Karpas-422 (cell line): ENCODE measurements around the gene HNRNPA1. TPM values are rescaled to one million over a fixed set of nuclear protein-coding genes. Genes with fewer than 3 reads are reported as not detected.
"Not testable (repeated sequence)": the region's sequence is repeated elsewhere in the genome, so short reads cannot be mapped to it uniquely, and the experiment has no call there.

Source experiments
- DNase-seq: peaks from one replicate; pipeline ENCODE4 v3.0.0-alpha.2; 2015
- H2AFZ ChIP-seq: fragments of 200-600 bp; sonication (generic); 2 replicates; pipeline ENCODE4 v1.6.1; 2014; ENCODE audit warnings: antibody characterized with exemption, low read length, mixed read lengths
- H3K27ac ChIP-seq: fragments of 200-600 bp; sonication (generic); 2 replicates; pipeline ENCODE4 v1.5.1; 2014; ENCODE audit warnings: mild to moderate bottlenecking, low read length, moderate library complexity
- H3K27me3 ChIP-seq: fragments of 200-600 bp; sonication (generic); 2 replicates; pipeline ENCODE4 v1.6.1; 2014; ENCODE audit warnings: low read length, mixed read lengths
- H3K36me3 ChIP-seq: fragments of 200-600 bp; sonication (generic); 2 replicates; pipeline ENCODE4 v1.6.1; 2014; ENCODE audit warnings: low read length, mixed read lengths; ENCODE audit not compliant: insufficient read depth
- H3K4me1 ChIP-seq: fragments of 200-600 bp; sonication (generic); 2 replicates; pipeline ENCODE4 v1.6.1; 2014; ENCODE audit warnings: mild to moderate bottlenecking, low read length, mixed read lengths
- H3K4me2 ChIP-seq: fragments of 200-600 bp; sonication (generic); 2 replicates; pipeline ENCODE4 v1.6.1; 2014; ENCODE audit warnings: low read length, low read depth, mild to moderate bottlenecking; ENCODE audit not compliant: poor library complexity, severe bottlenecking
- H3K4me3 ChIP-seq: fragments of 200-600 bp; sonication (generic); 2 replicates; pipeline ENCODE4 v1.5.1; 2014; ENCODE audit warnings: mild to moderate bottlenecking, antibody characterized with exemption, low read length, mixed read lengths
- H3K79me2 ChIP-seq: fragments of 200-600 bp; sonication (generic); 2 replicates; pipeline ENCODE4 v1.6.1; 2014; ENCODE audit warnings: mild to moderate bottlenecking, low read length, mixed read lengths
- H3K9ac ChIP-seq: fragments of 200-600 bp; sonication (generic); 2 replicates; pipeline ENCODE4 v1.6.0; 2014; ENCODE audit warnings: low read length
- H3K9me2 ChIP-seq: fragments of 200-600 bp; sonication (generic), shearing (Covaris generic); replicated peaks from 2 replicates; pipeline ENCODE4 v1.6.0; 2014; ENCODE audit warnings: mild to moderate bottlenecking, low read length, moderate library complexity; ENCODE audit not compliant: insufficient read depth
- H3K9me3 ChIP-seq: fragments of 300-700, 200-600 bp; sonication (generic); 2 replicates; pipeline ENCODE4 v1.6.1; 2014; ENCODE audit warnings: low read length, mixed read lengths
- H4K20me1 ChIP-seq: fragments of 200-600 bp; sonication (generic); 2 replicates; pipeline ENCODE4 v1.6.1; 2014; ENCODE audit warnings: mild to moderate bottlenecking, antibody characterized with exemption, low read length, low read depth; ENCODE audit not compliant: insufficient read depth
- total RNA-seq: library from RNA; depleted of rRNA; stranded (reverse); fragments of >200 nt; shearing (Covaris generic); gene quantifications from 2 replicates; pipeline ENCODE4 v1.2.3, GENCODE V29; 2014; ENCODE audit warnings: low replicate concordance

HNRNPA1 gene
- total RNA-seq, 1 experiment from 2014 or later: 249 TPM

DNA sequence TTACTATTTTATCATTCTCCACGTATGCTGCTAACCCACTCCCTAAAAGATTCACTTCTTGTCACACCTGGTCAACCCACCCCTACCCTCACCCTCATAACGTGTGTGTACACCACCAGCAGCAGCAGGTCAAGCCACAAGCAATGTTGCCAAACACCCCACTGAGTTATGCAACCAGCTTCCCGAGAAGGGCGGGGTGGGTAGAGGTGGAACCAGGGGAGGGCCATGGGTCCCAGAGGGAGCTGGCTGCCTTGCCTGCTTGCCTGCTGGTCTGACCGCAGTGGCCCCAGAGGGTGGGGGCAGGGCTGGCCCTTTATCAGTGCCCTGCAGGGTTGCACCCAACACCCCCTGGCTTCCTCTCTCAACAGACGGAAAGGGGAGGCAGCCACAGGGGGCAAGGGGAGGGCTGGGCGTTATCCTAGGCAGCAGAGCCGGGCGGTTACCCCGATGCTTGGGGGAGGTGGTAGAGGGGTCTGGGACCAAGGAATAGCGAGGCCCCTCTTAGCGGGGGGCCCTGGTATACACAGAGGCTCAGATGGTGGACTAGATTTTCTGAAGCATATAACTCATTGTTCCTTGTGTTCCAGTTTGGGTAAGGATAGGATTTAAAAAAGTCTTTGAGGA lies 23.8 kb downstream of the HNRNPA1 start:
- no peaks in the 10 kb centered on the region for H3K9me3 ChIP-seq
- H2AFZ ChIP-seq: no peak overlapping the region
- DNase-seq: peak; percentile 66
- H3K4me1 ChIP-seq: peaks cover 33% of the 10 kb centered on the region
- no peak overlapping the region; the same call in 1 of the 2 replicates for H3K4me3 ChIP-seq
- peak overlapping the region; percentile 59 for H3K4me2 ChIP-seq
- H4K20me1 ChIP-seq: no peaks in the 10 kb centered on the region
- H3K27me3 ChIP-seq: no peaks in the 10 kb centered on the region
- no peaks in the 10 kb centered on the region for H3K36me3 ChIP-seq
- no peaks in the 10 kb centered on the region for H3K9me2 ChIP-seq
- peak overlapping the region; percentile 39; the same call in 1 of the 2 replicates for H3K9ac ChIP-seq
- H3K27ac ChIP-seq: no peak overlapping the region
- no peaks in the 10 kb centered on the region for H3K79me2 ChIP-seq

DNA sequence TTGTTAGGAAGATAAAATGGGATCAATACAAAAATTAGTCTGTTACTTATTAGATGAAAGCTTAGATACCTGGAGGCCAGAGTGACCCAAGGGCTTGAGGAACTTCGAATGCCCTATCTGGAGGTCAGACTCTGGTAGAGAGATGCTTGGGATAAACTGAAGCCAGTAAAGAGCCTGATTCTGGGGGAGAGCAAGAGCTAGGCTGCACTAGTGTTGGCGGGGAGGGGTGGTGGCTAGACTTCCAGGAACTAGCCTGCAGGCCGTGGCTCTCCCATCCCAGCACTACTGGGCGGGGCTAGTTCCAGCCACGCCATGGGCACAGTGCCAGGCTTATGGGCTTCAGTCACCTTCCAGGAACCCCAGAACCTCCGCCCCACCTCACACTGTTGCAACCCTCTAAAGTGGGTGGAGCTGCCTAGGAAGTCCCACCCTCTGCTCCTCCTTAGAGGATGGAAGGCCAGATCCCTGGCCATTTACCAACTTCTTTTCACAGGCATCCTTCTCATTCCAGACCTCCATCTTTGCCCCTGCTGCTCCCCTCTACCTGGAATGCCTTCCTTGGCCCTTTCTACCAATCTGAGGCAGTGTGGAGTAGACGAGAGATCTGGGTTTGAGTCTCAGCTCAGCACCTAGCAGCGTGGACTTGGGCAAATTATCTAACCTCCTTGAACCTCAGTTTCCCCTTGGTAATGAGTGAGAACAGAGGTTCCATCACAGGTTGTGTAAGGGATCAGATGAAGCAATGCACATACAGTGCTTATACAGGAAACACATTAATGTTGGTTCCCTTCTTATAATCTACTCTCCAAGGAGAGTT lies 26.6 kb downstream of the HNRNPA1 start:
- Histone ChIP-seq H3K27ac (no peak overlapping the region), H2AFZ (no peak overlapping the region), H3K27me3 (no peaks in the 10 kb centered on the region), H3K9me2 (no peaks in the 10 kb centered on the region), H3K4me2 (no peak overlapping the region), H3K9me3 (no peaks in the 10 kb centered on the region), H3K4me3 (no peak overlapping the region), H3K79me2 (no peaks in the 10 kb centered on the region), H4K20me1 (no peaks in the 10 kb centered on the region), H3K4me1 (peaks cover 19% of the 10 kb centered on the region), H3K9ac (no peak overlapping the region), H3K36me3 (no peaks in the 10 kb centered on the region)
- peak; percentile 67 for DNase-seq

DNA sequence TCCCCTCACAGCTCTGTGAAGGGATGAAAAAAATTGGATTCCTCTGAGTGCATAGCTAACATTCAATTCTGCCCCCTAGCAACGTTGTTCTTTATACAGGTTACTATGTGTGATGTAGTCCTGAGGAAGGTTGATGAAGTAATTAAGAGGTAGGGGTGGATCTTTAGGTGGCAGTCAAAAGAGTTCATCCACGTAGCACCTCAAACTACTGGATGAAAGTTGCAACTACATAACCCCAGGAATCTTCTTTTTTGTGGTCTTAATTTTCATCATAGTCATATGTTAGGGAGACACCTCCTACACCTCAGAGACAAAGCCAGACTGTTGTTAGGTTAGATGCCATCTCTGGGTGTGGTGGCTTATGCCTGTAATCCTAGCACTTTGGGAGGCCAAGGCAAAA lies 30.5 kb downstream of the HNRNPA1 start:
- Histone ChIP-seq H3K4me1 (no peaks in the 10 kb centered on the region), H3K4me3 (no peak overlapping the region), H3K27me3 (no peaks in the 10 kb centered on the region), H3K4me2 (no peak overlapping the region), H3K9ac (no peak overlapping the region), H3K36me3 (no peaks in the 10 kb centered on the region), H4K20me1 (no peaks in the 10 kb centered on the region), H3K9me2 (no peaks in the 10 kb centered on the region), H3K9me3 (no peaks in the 10 kb centered on the region), H3K79me2 (no peaks in the 10 kb centered on the region), H2AFZ (no peak overlapping the region), H3K27ac (no peak overlapping the region)
- DNase-seq: no peak

DNA sequence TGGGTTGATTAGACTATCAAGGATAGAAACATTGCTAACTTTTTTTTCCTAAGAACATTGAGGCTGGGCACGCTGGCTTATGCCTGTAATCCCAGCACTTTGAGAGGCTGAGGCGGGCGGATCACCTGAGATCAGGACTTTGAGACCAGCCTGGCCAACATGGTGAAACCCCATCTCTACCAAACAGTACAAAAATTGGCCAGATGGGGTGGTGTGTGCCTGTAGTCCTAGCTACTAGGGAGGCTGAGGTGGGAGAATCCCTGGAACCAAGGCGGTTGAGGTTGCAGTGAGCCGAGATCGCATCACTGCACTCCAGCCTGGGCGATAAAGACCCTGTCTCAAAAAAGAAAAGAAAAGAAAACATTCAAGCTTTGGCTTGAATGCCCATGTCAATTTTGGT lies 31.8 kb downstream of the HNRNPA1 start:
- not testable (repeated sequence) for H4K20me1 ChIP-seq, H3K9ac ChIP-seq, H3K9me2 ChIP-seq, H3K9me3 ChIP-seq, H3K4me3 ChIP-seq, DNase-seq, H2AFZ ChIP-seq, H3K79me2 ChIP-seq, H3K27me3 ChIP-seq, H3K4me1 ChIP-seq, H3K4me2 ChIP-seq, H3K36me3 ChIP-seq, H3K27ac ChIP-seq

DNA sequence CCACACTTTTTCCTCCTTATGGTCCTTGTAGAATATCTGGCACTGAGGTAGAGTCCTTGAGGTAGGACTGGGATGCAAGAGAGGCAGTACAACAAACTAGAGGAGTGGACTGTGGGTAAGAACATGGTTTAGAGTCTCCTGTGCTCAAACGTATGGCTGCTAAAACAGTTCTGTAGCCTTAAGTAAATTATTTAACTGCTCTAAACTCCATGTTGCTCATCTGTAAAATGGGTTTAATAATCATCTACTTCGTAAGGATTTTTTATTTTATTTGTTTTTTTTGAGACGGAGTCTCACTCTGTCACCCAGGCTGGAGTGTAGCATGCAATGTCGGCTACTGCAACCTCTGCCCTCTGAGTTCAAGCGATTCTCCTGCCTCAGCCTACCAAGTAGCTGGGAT lies 40.8 kb downstream of the HNRNPA1 start:
- peaks cover 10% of the 10 kb centered on the region for H3K79me2 ChIP-seq
- no peaks in the 10 kb centered on the region for H3K27me3 ChIP-seq
- no peak overlapping the region for H2AFZ ChIP-seq
- no peak overlapping the region for H3K9ac ChIP-seq
- no peaks in the 10 kb centered on the region for H3K9me2 ChIP-seq
- no peaks in the 10 kb centered on the region for H3K9me3 ChIP-seq
- no peaks in the 10 kb centered on the region for H3K36me3 ChIP-seq
- DNase-seq: no peak
- no peak overlapping the region for H3K27ac ChIP-seq
- no peaks in the 10 kb centered on the region for H4K20me1 ChIP-seq
- H3K4me1 ChIP-seq: peaks cover 9% of the 10 kb centered on the region
- no peak overlapping the region for H3K4me3 ChIP-seq
- H3K4me2 ChIP-seq: no peak overlapping the region

DNA sequence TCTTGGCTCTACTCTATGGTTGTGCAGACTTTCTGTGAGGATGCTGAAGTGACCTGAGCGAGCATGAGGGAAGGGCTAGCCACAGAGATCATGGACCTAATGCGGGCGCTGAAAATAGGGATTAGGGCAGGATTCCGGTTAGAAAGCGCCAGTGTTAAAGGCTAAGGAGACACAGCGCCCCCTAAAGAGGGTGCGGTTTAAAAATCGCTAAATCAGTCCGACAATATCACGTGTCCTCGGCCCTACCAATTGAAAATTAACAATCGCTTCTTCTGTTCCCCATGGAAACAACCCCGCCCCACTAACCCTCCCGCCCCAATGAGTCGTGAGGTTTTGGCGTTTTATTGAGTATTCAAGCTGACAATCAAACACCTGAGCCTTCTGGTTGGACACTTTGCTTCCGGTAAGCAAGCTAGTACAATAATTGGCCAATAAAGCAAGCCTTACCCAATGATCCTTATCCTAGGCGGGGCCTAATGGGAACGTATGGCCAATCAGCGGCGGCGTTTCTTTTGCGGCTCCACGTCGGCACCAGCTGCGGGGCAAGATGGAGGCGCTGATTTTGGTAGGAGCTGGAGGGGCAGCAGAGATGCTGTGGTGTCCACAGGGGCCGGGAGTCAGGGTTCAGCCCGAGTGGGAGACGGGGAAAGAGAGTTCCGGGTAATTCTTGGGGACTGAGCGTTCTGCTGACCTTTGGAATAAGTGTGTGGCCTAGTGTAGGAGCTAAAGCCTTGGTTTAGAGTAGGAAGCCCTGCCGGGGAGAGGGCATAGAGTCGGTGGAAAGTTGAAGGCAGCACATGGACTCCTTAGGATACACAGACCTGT lies 44.3 kb downstream of the HNRNPA1 start, which contains the start of gene COPZ1:
TSS of gene COPZ1 (plus strand) at position 515 of the 825 bp plus-strand sequence. CDS start at position 548, 33 bp downstream.
- peak; percentile 99 for DNase-seq
- Histone ChIP-seq H3K4me3 (peak within 1 kb of the TSS; percentile 84), H3K9me2 (no peaks in the 10 kb centered on the region), H3K4me2 (peak within 1 kb of the TSS; percentile 98), H4K20me1 (no peaks in the 10 kb centered on the region), H3K27me3 (no peaks in the 10 kb centered on the region), H2AFZ (peak within 1 kb of the TSS; percentile 89), H3K9me3 (no peaks in the 10 kb centered on the region), H3K4me1 (peaks cover 13% of the 10 kb centered on the region), H3K79me2 (peaks cover 23% of the 10 kb centered on the region), H3K27ac (0 out of 2 replicates have a peak within 1 kb of the TSS, but pooled peaks have one; percentile 12), H3K36me3 (no peaks in the 10 kb centered on the region), H3K9ac (peak within 1 kb of the TSS; percentile 83)

DNA sequence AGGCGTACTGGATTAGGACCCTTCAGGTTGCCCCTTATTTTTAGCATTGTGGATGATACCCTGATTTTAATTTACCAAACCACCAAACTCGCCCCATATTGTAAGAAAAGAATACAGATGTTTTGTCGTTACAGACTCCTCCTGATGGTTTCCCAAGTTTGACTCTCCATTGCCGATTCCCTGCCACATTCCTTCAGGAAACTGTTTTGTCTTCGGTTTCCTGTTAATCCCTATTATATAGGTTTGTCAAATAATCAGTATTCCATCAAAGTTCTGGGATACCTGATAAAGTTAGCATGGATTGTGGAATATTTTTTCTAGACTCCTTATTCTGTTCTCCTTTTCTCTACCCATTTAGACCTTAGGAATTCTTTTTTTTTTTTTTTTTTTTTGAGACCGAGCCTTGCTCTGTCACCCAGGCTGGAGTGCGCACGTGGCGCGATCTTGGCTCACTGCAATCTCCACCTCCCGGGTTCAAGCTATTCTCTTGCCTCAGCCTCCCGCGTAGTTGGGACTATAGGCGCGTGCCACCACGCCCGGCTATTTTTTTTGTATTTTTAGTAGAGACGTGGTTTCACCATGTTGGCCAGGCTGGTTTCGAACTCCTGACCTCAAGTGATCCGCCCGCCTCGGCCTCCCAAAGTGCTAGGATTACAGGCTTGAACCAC lies 45.0 kb downstream of the HNRNPA1 start:
- Histone ChIP-seq H3K9ac (peak overlapping the region; percentile 83), H3K27ac (0 out of 2 replicates have a peak overlapping the region, but pooled peaks have one; percentile 12), H3K79me2 (peaks cover 30% of the 10 kb centered on the region), H3K4me3 (peak overlapping the region; percentile 84), H3K4me1 (peaks cover 13% of the 10 kb centered on the region), H3K4me2 (peak overlapping the region; percentile 98)
- H3K36me3 ChIP-seq, H3K9me2 ChIP-seq, H2AFZ ChIP-seq, H3K9me3 ChIP-seq, DNase-seq, H3K27me3 ChIP-seq, H4K20me1 ChIP-seq: not testable (repeated sequence)
